Gastroesophageal sphincter (tissue), 4 donors: ENCODE data around the gene HSPBP1. TPM values are rescaled to one million over a fixed set of nuclear protein-coding genes. Genes with fewer than 3 reads are reported as not detected.

Experiments used
- ATAC-seq: fragments of 150-250 bp; one replicate; pipeline ENCODE4 v1.9.1; 2016; ENCODE audit warnings: mild to moderate bottlenecking, moderate library complexity
- H3K27ac ChIP-seq, 4 donors: fragments of 200-600 bp; sonication (generic) in 3 of 4; 1 replicate in 3 of 4; 2 replicates in 1 of 4; pipeline ENCODE4 v1.5.1; 2016 to 2019
- H3K27me3 ChIP-seq: fragments of 200-600 bp; sonication (generic); one replicate; pipeline ENCODE4 v1.5.1; 2019
- H3K36me3 ChIP-seq, 2 donors: fragments of 200-600 bp; sonication (generic); one replicate each; pipeline ENCODE4 v1.5.1; 2019; ENCODE audit warnings: control low read depth in 1 of 2
- H3K4me1 ChIP-seq, 3 donors: fragments of 200-600 bp; sonication (generic); 1 replicate in 2 of 3; 2 replicates in 1 of 3; pipeline ENCODE4 v1.5.1; 2016 to 2019; ENCODE audit warnings: control low read depth in 2 of 3
- H3K4me3 ChIP-seq, 2 donors: fragments of 200-600 bp; sonication (generic); one replicate each; pipeline ENCODE4 v1.5.1; 2019; ENCODE audit warnings: mild to moderate bottlenecking in 1 of 2, moderate library complexity in 1 of 2
- H3K9me3 ChIP-seq, 3 donors: fragments of 200-600 bp; sonication (generic); one replicate each; pipeline ENCODE4 v1.5.1; 2017 to 2019; ENCODE audit warnings: control low read depth in 2 of 3
- CTCF ChIP-seq, 4 experiments: fragments of 200-600 bp in 2 of 4; fragments of 450-650 bp in 2 of 4; sonication (generic) in 1 of 4; IDR thresholded peaks; one replicate each; pipeline ENCODE4 v1.5.1; 2017 to 2019; ENCODE audit warnings: antibody characterized with exemption in 4 of 4, mild to moderate bottlenecking in 2 of 4, moderate library complexity in 2 of 4
- EP300 ChIP-seq: sonication (generic); formaldehyde crosslinking; IDR thresholded peaks from one replicate; pipeline ENCODE4 v1.6.1; 2017; ENCODE audit warnings: antibody characterized with exemption, mild to moderate bottlenecking
- POLR2A ChIP-seq, 2 donors: fragments of 450-650 bp; IDR thresholded peaks; one replicate each; pipeline ENCODE4 v1.6.1; 2017; ENCODE audit warnings: antibody characterized with exemption in 2 of 2, mild to moderate bottlenecking in 2 of 2, moderate library complexity in 1 of 2
- POLR2AphosphoS5 ChIP-seq: sonication (generic); formaldehyde crosslinking; IDR thresholded peaks from one replicate; pipeline ENCODE4 v1.6.1; 2017; ENCODE audit warnings: antibody characterized with exemption
- WGBS, 2 donors: methylation state at CpG; one replicate each; pipeline ENCODE4 v1.1.5; 2018; ENCODE audit warnings: low coverage in 1 of 2; 5-methylcytosine and 5-hydroxymethylcytosine counted together
- total RNA-seq, 4 donors: library from RNA; depleted of rRNA; stranded (reverse); fragments of >200 nt; gene quantifications; one replicate each; pipeline ENCODE4 v1.1.0, GENCODE V29; 2016

The HSPBP1 gene
- total RNA-seq, 4 donors from 2014 or later = 20.9 to 37.1 (median 26.5) TPM

GRCh38 chr19:55284405-55285058 is 4.6 kb upstream of the HSPBP1 start:
- H3K9me3 ChIP-seq = no peaks in the 10 kb centered on the region
- H3K4me3 ChIP-seq = peak overlapping the region; percentile 69 to 87
- ATAC-seq = no peak
- WGBS, 2 donors = 60% methylated on average over 1 of the region's 16 CpGs; no CpG with 5 or more reads in 1 of the 2 donors
- peaks cover 11% of the 10 kb centered on the region for H3K27me3 ChIP-seq
- H3K27ac ChIP-seq = peak overlapping the region; percentile 81 to 93 (median 90)
- TF ChIP-seq CTCF (IDR thresholded peaks at IDR 0.05) = no peak
- TF ChIP-seq EP300 = no peak
- TF ChIP-seq POLR2A (IDR thresholded peaks at IDR 0.05) = no peak
- TF ChIP-seq POLR2AphosphoS5 = no peak
- peaks cover 0 to 47% (median 9%) of the 10 kb centered on the region in 3 donors for H3K4me1 ChIP-seq
- H3K36me3 ChIP-seq = peaks cover 0 to 19% of the 10 kb centered on the region in 2 donors

- peak; percentile 12 for ATAC-seq
- Histone ChIP-seq H3K9me3 (no peaks in the 10 kb centered on the region), H3K27ac (peak within 1 kb of the TSS; percentile 81 to 93 (median 90)), H3K4me1 (peaks cover 0 to 54% (median 16%) of the 10 kb centered on the region in 3 donors), H3K36me3 (peaks cover 0 to 11% of the 10 kb centered on the region in 2 donors), H3K4me3 (peak within 1 kb of the TSS; percentile 69 to 87), H3K27me3 (peaks cover 11% of the 10 kb centered on the region)
- 16 to 23% methylated on average over 5 of the region's 44 CpGs for WGBS, 2 donors
- TF ChIP-seq EP300 = no peak
- TF ChIP-seq POLR2A (IDR thresholded peaks at IDR 0.05) = no peak
- no peak for TF ChIP-seq CTCF (IDR thresholded peaks at IDR 0.05)
- no peak for TF ChIP-seq POLR2AphosphoS5
Measured at GRCh38 chr19:55283548-55284377, 3.9 kb upstream of the HSPBP1 start, which contains the start of gene BRSK1. TSS of gene BRSK1 (plus strand) at chr19:55283997. CDS start at chr19:55284443, 446 bp downstream.

DNA sequence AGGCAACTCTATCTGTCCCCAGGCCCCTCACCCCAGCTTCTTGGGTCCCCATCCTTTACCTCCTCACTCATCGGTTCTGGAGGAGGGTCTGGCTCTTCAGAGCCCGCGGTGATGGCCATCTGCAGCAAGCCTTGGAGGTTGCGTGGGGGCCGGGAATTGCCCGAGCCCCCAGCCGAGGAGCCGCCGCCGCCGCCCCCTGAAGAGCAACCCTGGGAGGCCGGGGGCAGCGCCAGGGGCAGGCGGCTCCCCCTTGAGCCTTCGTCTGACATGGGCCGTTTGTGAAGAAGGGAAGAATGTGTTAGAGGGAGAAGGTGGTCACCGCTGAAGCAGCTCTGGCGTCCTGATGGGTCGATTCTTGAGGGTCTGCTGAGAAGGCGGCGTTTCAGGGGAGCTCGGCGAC is 570 bp downstream of the HSPBP1 start:
- ATAC-seq = no peak
- H3K27me3 ChIP-seq = peaks cover 10% of the 10 kb centered on the region
- H3K36me3 ChIP-seq = peaks cover 0 to 37% of the 10 kb centered on the region in 2 donors
- H3K9me3 ChIP-seq = no peaks in the 10 kb centered on the region
- WGBS, 2 donors = 0 to 4% methylated on average over 4 of the region's 23 CpGs
- peak overlapping the region; percentile 66 to 74 for H3K4me3 ChIP-seq
- H3K4me1 ChIP-seq = peaks cover 0 to 44% (median 13%) of the 10 kb centered on the region in 3 donors
- TF ChIP-seq POLR2A (IDR thresholded peaks at IDR 0.05) (no peak), POLR2AphosphoS5 (no peak), EP300 (no peak), CTCF (IDR thresholded peaks at IDR 0.05) (no peak)
- peak overlapping the region in 3 of 4 donors; percentile 84 to 90 (median 85) for H3K27ac ChIP-seq

GRCh38 chr19:55278391-55279135 is 1.3 kb downstream of the HSPBP1 start:
- no peak overlapping the region for H3K4me3 ChIP-seq
- WGBS, 2 donors = 80 to 92% methylated on average over 4 to 10 of the region's 13 CpGs
- peaks cover 0 to 36% (median 12%) of the 10 kb centered on the region in 3 donors for H3K4me1 ChIP-seq
- ATAC-seq = no peak
- H3K36me3 ChIP-seq = peaks cover 0 to 45% of the 10 kb centered on the region in 2 donors
- no peak for TF ChIP-seq CTCF (IDR thresholded peaks at IDR 0.05)
- no peak for TF ChIP-seq POLR2A (IDR thresholded peaks at IDR 0.05)
- no peak for TF ChIP-seq POLR2AphosphoS5
- TF ChIP-seq EP300 = no peak
- peaks cover 2% of the 10 kb centered on the region for H3K27me3 ChIP-seq
- H3K9me3 ChIP-seq = no peaks in the 10 kb centered on the region
- no peak overlapping the region for H3K27ac ChIP-seq
